Vagina (tissue), 2 donors: Measurements from ENCODE around the gene FAM219B.

ENCODE experiments used
- POLR2A ChIP-seq, 2 donors: fragments of 450-650 bp; IDR thresholded peaks; one replicate each; pipeline ENCODE4 v1.6.1; 2017; ENCODE audit warnings: antibody characterized with exemption in 2 of 2, mild to moderate bottlenecking in 2 of 2, moderate library complexity in 2 of 2
- POLR2AphosphoS5 ChIP-seq, 2 donors: sonication (generic); formaldehyde crosslinking; IDR thresholded peaks; one replicate each; pipeline ENCODE4 v1.9.0; 2017; ENCODE audit warnings: antibody characterized with exemption in 2 of 2, mild to moderate bottlenecking in 2 of 2, low read depth in 1 of 2; ENCODE audit not compliant: insufficient read depth in 1 of 2
- TF ChIP-seq, protein P1 (sequence below), 3 experiments: fragments of 450-650 bp in 2 of 3; fragments of 200-600 bp in 1 of 3; sonication (generic) in 1 of 3; IDR thresholded peaks; one replicate each; pipeline ENCODE4 v1.5.1; 2017 to 2019; ENCODE audit warnings: antibody characterized with exemption in 3 of 3, mild to moderate bottlenecking in 2 of 3, moderate library complexity in 2 of 3

GRCh38 chr15:74857082-74857655, 49.5 kb downstream of the FAM219B start:
- TF ChIP-seq POLR2A (IDR thresholded peaks at IDR 0.05) (no peak), POLR2AphosphoS5 (IDR thresholded peaks at IDR 0.05; ENCODE audit: insufficient read depth in 1 of 2, low read depth in 1 of 2) (no peak)
- TF ChIP-seq, protein P1, sequence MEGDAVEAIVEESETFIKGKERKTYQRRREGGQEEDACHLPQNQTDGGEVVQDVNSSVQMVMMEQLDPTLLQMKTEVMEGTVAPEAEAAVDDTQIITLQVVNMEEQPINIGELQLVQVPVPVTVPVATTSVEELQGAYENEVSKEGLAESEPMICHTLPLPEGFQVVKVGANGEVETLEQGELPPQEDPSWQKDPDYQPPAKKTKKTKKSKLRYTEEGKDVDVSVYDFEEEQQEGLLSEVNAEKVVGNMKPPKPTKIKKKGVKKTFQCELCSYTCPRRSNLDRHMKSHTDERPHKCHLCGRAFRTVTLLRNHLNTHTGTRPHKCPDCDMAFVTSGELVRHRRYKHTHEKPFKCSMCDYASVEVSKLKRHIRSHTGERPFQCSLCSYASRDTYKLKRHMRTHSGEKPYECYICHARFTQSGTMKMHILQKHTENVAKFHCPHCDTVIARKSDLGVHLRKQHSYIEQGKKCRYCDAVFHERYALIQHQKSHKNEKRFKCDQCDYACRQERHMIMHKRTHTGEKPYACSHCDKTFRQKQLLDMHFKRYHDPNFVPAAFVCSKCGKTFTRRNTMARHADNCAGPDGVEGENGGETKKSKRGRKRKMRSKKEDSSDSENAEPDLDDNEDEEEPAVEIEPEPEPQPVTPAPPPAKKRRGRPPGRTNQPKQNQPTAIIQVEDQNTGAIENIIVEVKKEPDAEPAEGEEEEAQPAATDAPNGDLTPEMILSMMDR (IDR thresholded peaks at IDR 0.05): no peak
